GM04503 (cell line): ENCODE data around the gene ACTN1.

Source experiments
- DNase-seq: peaks from one replicate; pipeline ENCODE4 v3.0.0-alpha.2; 2012; ENCODE audit warnings: low read depth

ACTN1 gene

GRCh38 chr14:68888883-68889282 is 90.2 kb downstream of the ACTN1 start:
- DNase-seq, result no peak

GRCh38 chr14:68888025-68888850 is 90.9 kb downstream of the ACTN1 start:
- DNase-seq, result no peak

GRCh38 chr14:68886109-68886434 is 93.0 kb downstream of the ACTN1 start:
- no peak for DNase-seq

- no peak for DNase-seq
Measured at GRCh38 chr14:68885226-68886108, 93.6 kb downstream of the ACTN1 start.

- DNase-seq, result peak; percentile 79
Measured at GRCh38 chr14:68884031-68885030, 94.8 kb downstream of the ACTN1 start.

- DNase-seq, result no peak
Measured at GRCh38 chr14:68882235-68882634, 96.9 kb downstream of the ACTN1 start.

GRCh38 chr14:68881396-68881795 is 97.7 kb downstream of the ACTN1 start:
- DNase-seq, result no peak

GRCh38 chr14:68880581-68881105 is 98.5 kb downstream of the ACTN1 start:
- no peak for DNase-seq

GRCh38 chr14:68879841-68880575 is 99.1 kb downstream of the ACTN1 start:
- no peak for DNase-seq

GRCh38 chr14:68879321-68879781 is 99.8 kb downstream of the ACTN1 start:
- DNase-seq, result no peak

GRCh38 chr14:68878908-68879307 is 100.2 kb downstream of the ACTN1 start:
- DNase-seq, result no peak

GRCh38 chr14:68877993-68878575 is 101.0 kb downstream of the ACTN1 start:
- DNase-seq, result no peak

GRCh38 chr14:68876976-68877375 is 102.1 kb downstream of the ACTN1 start:
- no peak for DNase-seq

- no peak for DNase-seq
Measured at GRCh38 chr14:68874746-68875155, 104.4 kb downstream of the ACTN1 start.

GRCh38 chr14:68873376-68873775 is 105.7 kb downstream of the ACTN1 start:
- DNase-seq, result no peak

GRCh38 chr14:68871392-68871791 is 107.7 kb downstream of the ACTN1 start:
- no peak for DNase-seq

GRCh38 chr14:68866991-68867533 is 112.0 kb downstream of the ACTN1 start:
- DNase-seq, result no peak

- no peak for DNase-seq
Measured at GRCh38 chr14:68865542-68865941, 113.6 kb downstream of the ACTN1 start.

- no peak for DNase-seq
Measured at GRCh38 chr14:68864361-68864750, 114.7 kb downstream of the ACTN1 start.
